Suprapubic skin (tissue), 4 donors: ENCODE data around the gene SLC18B1. TPM values are rescaled to one million over a fixed set of nuclear protein-coding genes. Genes with fewer than 3 reads are reported as not detected.
A peak's percentile ranks its signal among the peaks of the same experiment; 100 is the strongest.

ENCODE experiments used
- DNase-seq, 2 donors: peaks; one replicate each; pipeline ENCODE4 v3.0.0-alpha.2; 2019; ENCODE audit warnings: low spot score in 2 of 2
- H3K27ac ChIP-seq: fragments of 200-600 bp; sonication (generic); one replicate; pipeline ENCODE4 v1.5.1; 2019
- H3K27me3 ChIP-seq: fragments of 200-600 bp; sonication (generic); one replicate; pipeline ENCODE4 v1.5.1; 2019
- H3K36me3 ChIP-seq: fragments of 200-600 bp; sonication (generic); one replicate; pipeline ENCODE4 v1.5.1; 2019
- H3K4me1 ChIP-seq: fragments of 200-600 bp; sonication (generic); one replicate; pipeline ENCODE4 v1.5.1; 2019
- H3K4me3 ChIP-seq: fragments of 200-600 bp; sonication (generic); one replicate; pipeline ENCODE4 v1.5.1; 2019; ENCODE audit warnings: mild to moderate bottlenecking
- H3K9me3 ChIP-seq: fragments of 200-600 bp; sonication (generic); one replicate; pipeline ENCODE4 v1.5.1; 2019
- EP300 ChIP-seq: sonication (generic); formaldehyde crosslinking; IDR thresholded peaks from one replicate; pipeline ENCODE4 v1.6.1; 2017; ENCODE audit warnings: antibody characterized with exemption
- POLR2A ChIP-seq, 2 donors: fragments of 450-650 bp; IDR thresholded peaks; one replicate each; pipeline ENCODE4 v1.6.1; 2017; ENCODE audit warnings: antibody characterized with exemption in 2 of 2, mild to moderate bottlenecking in 2 of 2, moderate library complexity in 2 of 2
- POLR2AphosphoS5 ChIP-seq, 3 donors: sonication (generic); formaldehyde crosslinking; IDR thresholded peaks; one replicate each; pipeline ENCODE4 v1.6.1; 2017; ENCODE audit warnings: antibody characterized with exemption in 3 of 3
- WGBS: methylation state at CpG from one replicate; pipeline ENCODE4 v1.1.5; 2018; 5-methylcytosine and 5-hydroxymethylcytosine counted together
- total RNA-seq, 4 donors: library from RNA; depleted of rRNA; stranded (reverse); fragments of >200 nt; gene quantifications; one replicate each; pipeline ENCODE4 v1.1.0, GENCODE V29; 2016
- TF ChIP-seq, protein P1 (sequence below), 2 donors: fragments of 200-600 bp in 1 of 2; fragments of 450-650 bp in 1 of 2; sonication (generic) in 1 of 2; IDR thresholded peaks; one replicate each; pipeline ENCODE4 v1.5.1; 2016 to 2019; ENCODE audit warnings: antibody characterized with exemption in 2 of 2, mild to moderate bottlenecking in 1 of 2, moderate library complexity in 1 of 2

Gene SLC18B1
- total RNA-seq, 4 donors from 2014 or later, result 8.4 to 11.2 (median 9.9) TPM

DNA sequence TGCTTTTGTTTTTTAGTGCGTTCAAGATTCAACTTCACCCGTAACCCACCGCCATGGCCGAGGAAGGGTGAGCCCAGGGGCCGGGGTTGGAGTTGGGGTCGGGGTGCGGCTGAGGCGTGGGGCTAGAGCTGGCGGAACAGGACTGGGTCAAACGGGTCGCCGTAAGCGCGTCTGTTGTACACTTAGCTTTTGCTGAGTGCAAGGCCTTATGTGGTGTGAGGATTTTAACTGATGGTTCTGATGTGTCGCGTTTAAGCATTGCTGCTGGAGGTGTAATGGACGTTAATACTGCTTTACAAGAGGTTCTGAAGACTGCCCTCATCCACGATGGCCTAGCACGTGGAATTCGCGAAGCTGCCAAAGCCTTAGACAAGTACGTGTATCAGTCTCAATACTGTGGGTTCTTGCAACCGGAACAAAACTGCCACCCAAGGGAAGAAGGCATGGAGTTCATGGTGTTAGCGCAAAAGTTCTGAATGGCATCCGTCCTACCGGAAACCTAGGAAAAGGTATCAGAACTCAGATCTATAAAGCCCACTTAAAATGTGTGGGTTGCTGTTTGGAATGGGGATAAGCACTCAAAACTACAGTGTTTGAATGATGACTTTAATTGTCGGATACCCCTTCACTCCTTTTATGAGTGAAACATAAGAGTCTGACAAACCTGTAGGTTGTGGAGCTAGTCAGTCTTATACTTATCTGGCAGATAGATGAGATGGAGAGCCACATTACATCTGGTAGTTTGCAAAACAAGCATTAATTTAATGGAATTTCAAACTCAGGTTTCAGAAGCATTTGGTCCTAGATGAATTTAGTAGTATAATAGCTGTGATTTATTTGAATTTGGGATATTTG, 16.5 kb upstream of the SLC18B1 start:
- Histone ChIP-seq H3K36me3 (peaks cover 35% of the 10 kb centered on the region), H3K27ac (peak overlapping the region; percentile 83), H3K4me1 (peaks cover 38% of the 10 kb centered on the region), H3K4me3 (peak overlapping the region; percentile 92), H3K9me3 (no peaks in the 10 kb centered on the region), H3K27me3 (no peaks in the 10 kb centered on the region)
- TF ChIP-seq POLR2A (IDR thresholded peaks at IDR 0.05), result no peak
- TF ChIP-seq, protein P1, sequence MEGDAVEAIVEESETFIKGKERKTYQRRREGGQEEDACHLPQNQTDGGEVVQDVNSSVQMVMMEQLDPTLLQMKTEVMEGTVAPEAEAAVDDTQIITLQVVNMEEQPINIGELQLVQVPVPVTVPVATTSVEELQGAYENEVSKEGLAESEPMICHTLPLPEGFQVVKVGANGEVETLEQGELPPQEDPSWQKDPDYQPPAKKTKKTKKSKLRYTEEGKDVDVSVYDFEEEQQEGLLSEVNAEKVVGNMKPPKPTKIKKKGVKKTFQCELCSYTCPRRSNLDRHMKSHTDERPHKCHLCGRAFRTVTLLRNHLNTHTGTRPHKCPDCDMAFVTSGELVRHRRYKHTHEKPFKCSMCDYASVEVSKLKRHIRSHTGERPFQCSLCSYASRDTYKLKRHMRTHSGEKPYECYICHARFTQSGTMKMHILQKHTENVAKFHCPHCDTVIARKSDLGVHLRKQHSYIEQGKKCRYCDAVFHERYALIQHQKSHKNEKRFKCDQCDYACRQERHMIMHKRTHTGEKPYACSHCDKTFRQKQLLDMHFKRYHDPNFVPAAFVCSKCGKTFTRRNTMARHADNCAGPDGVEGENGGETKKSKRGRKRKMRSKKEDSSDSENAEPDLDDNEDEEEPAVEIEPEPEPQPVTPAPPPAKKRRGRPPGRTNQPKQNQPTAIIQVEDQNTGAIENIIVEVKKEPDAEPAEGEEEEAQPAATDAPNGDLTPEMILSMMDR (IDR thresholded peaks at IDR 0.05), result no peak
- no peak for TF ChIP-seq EP300
- no peak for TF ChIP-seq POLR2AphosphoS5 (IDR thresholded peaks at IDR 0.05)
- no peak for DNase-seq
- WGBS, result 0% methylated on average over 24 of the region's 27 CpGs

- H3K27ac ChIP-seq, result peak overlapping the region; percentile 91
- peaks cover 25% of the 10 kb centered on the region for H3K36me3 ChIP-seq
- peak in 1 of 2 donors; percentile 71 for DNase-seq
- WGBS, result under 1% methylated on average over 27 of the region's 27 CpGs
- H3K27me3 ChIP-seq, result no peaks in the 10 kb centered on the region
- peaks cover 37% of the 10 kb centered on the region for H3K4me1 ChIP-seq
- peak overlapping the region; percentile 92 for H3K4me3 ChIP-seq
- H3K9me3 ChIP-seq, result no peaks in the 10 kb centered on the region
- TF ChIP-seq, protein P1 (IDR thresholded peaks at IDR 0.05), result no peak
- TF ChIP-seq POLR2A (IDR thresholded peaks at IDR 0.05) (no peak), POLR2AphosphoS5 (IDR thresholded peaks at IDR 0.05) (no peak), EP300 (no peak)
Observed at GRCh38 chr6:132813173-132813856, 14.9 kb upstream of the SLC18B1 start.

DNA sequence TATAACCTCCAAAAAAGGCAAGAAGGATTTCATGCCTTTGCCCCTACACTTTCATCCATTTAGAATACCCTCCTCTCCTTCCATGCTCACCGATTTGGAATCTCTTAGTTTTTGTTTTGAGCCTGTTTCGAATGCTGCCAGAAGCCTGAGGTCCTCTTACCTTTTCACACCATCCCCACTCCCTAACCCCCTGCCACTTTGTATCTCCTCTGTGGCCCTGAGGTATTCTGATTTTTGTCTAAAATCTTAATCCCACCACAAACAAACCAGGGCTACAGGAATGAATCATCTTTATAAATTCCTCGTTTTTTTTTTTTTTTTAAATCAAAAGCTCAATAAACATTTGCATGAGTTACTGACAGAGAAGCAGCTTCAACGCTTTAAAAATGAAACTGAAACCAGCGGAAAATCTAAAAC, 14.3 kb upstream of the SLC18B1 start:
- 0% methylated on average over 5 of the region's 5 CpGs for WGBS
- Histone ChIP-seq H3K27ac (peak overlapping the region; percentile 91), H3K27me3 (no peaks in the 10 kb centered on the region), H3K36me3 (peaks cover 19% of the 10 kb centered on the region), H3K9me3 (no peaks in the 10 kb centered on the region), H3K4me3 (peak overlapping the region; percentile 92), H3K4me1 (peaks cover 34% of the 10 kb centered on the region)
- TF ChIP-seq EP300, result no peak
- no peak for TF ChIP-seq POLR2A (IDR thresholded peaks at IDR 0.05)
- no peak for TF ChIP-seq POLR2AphosphoS5 (IDR thresholded peaks at IDR 0.05)
- TF ChIP-seq, protein P1 (IDR thresholded peaks at IDR 0.05), result no peak
- DNase-seq, result no peak

DNA sequence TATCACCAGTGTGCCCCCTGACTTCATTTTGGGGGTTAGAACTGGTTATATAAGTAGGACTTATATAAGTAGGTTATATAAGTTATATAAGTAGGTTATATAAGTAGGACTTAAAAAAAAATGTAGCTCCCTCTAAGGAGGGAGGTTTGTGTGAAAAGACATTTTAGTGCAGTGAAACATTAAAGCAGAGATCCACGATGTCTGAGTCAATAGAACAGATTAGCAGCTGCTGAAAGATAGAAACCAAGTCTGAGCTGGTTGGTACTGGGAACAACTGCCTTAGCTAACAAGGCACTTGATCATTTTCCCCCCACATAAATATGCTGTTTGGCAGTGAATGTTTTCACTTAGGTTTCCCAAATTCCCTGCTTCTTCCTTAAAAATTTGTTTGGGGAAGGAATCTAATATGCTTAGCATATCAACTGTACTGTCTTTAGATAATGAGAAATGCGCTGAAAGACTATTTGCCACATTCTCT, 13.9 kb upstream of the SLC18B1 start:
- no peak for TF ChIP-seq POLR2AphosphoS5 (IDR thresholded peaks at IDR 0.05)
- TF ChIP-seq EP300, result no peak
- no peak for TF ChIP-seq POLR2A (IDR thresholded peaks at IDR 0.05)
- TF ChIP-seq, protein P1 (IDR thresholded peaks at IDR 0.05), result no peak
- Histone ChIP-seq H3K27ac (peak overlapping the region; percentile 91), H3K9me3 (no peaks in the 10 kb centered on the region), H3K4me3 (peak overlapping the region; percentile 92), H3K4me1 (peaks cover 29% of the 10 kb centered on the region), H3K27me3 (no peaks in the 10 kb centered on the region), H3K36me3 (peaks cover 14% of the 10 kb centered on the region)
- DNase-seq, result no peak
- 12% methylated on average over 2 of the region's 2 CpGs for WGBS

DNA sequence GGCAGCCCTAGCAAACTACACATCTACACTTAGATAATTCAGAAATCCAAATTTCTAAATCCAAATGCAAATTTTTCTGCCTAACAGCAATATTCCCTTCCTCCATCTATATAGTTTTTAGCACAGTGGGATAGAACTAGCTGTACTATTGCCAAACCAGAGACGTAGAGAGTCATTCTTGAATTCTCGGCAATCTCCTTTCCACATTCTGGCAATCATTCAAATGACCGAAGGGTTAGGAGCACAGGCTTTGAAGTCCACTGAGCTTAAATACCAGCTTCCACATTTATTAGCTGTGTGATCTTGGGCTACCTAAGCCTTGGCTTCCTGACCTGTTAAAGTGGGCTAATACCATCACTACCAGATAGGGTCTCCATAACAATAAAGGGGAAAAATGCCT, 12.8 kb upstream of the SLC18B1 start:
- Histone ChIP-seq H3K27me3 (no peaks in the 10 kb centered on the region), H3K9me3 (no peaks in the 10 kb centered on the region), H3K36me3 (peaks cover 6% of the 10 kb centered on the region), H3K4me3 (no peak overlapping the region), H3K4me1 (peaks cover 20% of the 10 kb centered on the region), H3K27ac (no peak overlapping the region)
- no peak for TF ChIP-seq POLR2AphosphoS5 (IDR thresholded peaks at IDR 0.05)
- TF ChIP-seq, protein P1 (IDR thresholded peaks at IDR 0.05), result no peak
- TF ChIP-seq POLR2A (IDR thresholded peaks at IDR 0.05), result no peak
- 51% methylated on average over 3 of the region's 3 CpGs for WGBS
- no peak for DNase-seq
